ENCODE data around the gene RASGRF1.
"Not testable (repeated sequence)": the region's sequence is repeated elsewhere in the genome, so short reads cannot be mapped to it uniquely, and the experiment has no call there.

Gene RASGRF1

DNA sequence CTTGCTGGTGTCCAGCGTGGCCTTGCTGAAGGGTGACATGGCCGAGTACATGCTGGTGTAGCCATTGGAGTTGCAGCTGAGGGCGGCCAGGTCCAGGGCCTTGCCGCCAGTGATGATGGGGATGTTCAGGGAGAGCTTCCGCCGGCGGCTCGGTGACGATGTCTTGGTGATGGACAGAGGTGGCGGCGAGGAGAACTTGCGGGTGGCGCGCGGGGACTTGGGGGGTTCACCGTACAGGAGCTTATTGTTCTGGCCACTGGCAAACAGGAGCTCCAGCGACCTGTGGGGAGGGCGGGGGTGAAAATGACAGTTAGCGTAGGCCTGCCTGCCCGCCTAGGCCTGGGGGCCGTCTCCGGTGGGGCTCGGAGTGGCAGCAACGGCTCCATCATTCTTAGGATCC, 86.7 kb downstream of the RASGRF1 start:
- no peak for DNase-seq

DNA sequence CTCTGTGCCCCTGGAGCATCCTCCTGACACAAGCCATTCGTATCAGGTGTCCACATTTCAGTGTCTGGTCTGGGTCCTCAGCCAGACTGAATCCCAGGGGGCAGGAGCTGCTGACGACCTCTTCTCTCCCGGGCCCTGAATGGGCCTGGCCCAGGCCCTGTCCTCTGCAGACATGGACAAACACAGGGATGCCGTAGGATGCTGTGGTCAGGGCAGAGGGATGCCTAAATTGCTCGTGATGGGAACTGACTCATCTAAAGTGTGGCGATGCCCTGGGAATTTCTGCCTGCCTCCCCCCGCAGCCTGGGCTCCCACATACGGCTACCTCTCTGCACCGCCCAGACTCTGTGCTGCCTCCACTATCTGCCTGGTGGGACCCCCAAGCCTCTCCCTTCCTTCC, 87.3 kb downstream of the RASGRF1 start:
- DNase-seq, result no peak

GRCh38 chr15:79002581-79002980, 88.0 kb downstream of the RASGRF1 start:
- no peak for DNase-seq

DNA sequence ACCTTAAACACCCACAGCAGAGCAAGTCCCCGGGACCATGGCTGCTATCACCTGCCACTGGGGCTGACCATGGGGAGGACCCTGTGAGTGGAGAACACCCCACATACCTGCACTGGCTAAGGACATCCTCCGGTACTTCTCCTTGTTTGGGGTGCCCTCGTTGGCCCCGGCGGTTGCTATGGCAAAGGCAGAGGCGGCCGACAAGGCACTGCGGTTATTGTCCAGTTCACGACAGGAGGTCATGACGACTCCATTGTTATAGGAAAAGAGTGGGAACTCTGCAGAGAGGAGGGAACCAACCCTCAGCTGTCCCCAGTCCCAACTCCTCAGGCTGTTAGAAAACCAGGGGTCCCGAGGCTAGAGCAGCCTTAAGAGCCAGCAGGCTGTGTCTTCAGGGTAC, 90.9 kb downstream of the RASGRF1 start:
- DNase-seq, result no peak

GRCh38 chr15:78998526-78998925, 92.1 kb downstream of the RASGRF1 start:
- DNase-seq, result no peak

GRCh38 chr15:78997981-78998499, 92.5 kb downstream of the RASGRF1 start:
- DNase-seq, result no peak

DNA sequence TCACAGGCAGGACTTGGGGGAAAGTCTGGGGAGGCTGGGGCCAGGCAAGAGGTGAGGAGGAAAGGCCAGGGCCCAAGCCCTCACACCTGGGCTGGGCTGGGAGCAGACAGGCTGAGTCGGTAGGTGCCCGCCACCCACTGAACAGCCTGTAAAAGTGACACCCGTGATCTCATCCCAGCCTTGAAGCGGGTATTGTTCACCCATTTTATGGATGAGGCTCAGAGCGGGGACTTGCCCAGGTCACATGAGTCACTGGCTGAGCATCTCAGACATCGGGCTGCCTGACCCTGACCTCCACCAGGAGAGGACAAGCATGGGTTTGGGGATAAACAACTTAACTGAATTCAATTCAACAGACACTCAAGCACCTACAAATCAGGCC, 93.7 kb downstream of the RASGRF1 start:
- no peak for DNase-seq

GRCh38 chr15:78995921-78996893, 94.4 kb downstream of the RASGRF1 start:
- no peak for DNase-seq

- DNase-seq, result not testable (repeated sequence)
Measured at GRCh38 chr15:78995161-78995560, 95.4 kb downstream of the RASGRF1 start.

DNA sequence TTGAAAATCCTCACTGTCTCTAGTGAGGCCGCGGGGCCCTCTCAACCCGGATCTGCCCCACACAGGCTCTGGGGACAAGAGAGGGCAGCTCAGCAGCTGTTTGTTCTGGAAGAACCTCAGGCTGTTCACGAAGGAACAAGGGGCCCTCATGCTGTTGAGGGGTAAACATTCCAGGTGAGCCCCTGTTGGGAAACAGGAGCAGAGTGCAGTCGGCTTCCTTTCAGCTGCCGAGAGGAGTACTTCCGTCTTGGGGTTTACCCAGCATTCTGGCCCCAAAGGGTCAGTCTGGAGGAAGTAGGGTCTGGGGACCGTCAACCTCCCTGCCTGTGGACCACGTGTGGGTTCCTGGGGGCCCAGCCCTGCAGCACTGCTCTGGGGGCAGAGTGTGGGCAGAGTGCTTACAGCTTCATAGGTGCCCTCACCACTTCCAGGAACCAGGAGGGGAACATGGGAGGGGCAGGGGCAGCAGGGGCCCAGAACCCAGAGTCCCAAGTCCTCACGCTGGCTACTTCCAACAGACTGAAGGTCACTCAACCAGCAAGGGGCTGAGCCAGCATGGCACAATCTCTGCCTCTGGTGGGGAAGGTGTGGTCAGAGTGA, 96.5 kb downstream of the RASGRF1 start:
- no peak for DNase-seq

DNA sequence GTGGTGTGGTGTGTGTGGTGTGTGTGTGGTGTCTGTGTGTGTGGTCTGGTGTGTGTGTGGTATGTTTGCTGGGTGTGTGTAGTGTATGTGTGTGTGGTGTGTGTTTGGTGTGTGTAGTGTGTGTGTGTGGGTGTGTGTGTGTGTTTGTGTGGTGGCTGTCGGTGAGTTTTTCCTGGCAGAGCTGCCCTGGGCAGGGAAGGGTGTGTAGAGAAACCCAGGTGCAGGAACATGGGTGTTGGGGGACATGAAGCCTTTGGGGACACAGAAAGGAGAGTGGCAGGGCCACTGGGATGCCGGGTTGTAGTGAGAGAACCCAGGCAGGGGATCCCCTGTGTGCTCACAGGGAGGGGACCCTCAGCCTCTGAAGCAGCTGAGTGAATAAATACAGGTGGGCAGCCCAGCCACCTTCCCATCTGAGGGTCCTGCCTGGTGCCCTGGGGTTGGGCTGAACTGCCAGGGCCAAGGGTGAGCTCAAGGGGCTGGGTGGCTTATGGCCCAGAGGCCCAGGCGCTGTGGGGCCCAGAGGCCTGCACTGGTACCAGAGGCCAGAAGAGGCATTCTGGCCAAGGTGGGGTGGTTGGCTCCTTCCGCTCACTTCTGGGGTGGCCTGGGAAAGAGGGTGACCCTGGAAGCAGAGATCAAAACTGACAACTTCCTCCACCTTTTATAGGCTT, 97.2 kb downstream of the RASGRF1 start:
- no peak for DNase-seq

DNA sequence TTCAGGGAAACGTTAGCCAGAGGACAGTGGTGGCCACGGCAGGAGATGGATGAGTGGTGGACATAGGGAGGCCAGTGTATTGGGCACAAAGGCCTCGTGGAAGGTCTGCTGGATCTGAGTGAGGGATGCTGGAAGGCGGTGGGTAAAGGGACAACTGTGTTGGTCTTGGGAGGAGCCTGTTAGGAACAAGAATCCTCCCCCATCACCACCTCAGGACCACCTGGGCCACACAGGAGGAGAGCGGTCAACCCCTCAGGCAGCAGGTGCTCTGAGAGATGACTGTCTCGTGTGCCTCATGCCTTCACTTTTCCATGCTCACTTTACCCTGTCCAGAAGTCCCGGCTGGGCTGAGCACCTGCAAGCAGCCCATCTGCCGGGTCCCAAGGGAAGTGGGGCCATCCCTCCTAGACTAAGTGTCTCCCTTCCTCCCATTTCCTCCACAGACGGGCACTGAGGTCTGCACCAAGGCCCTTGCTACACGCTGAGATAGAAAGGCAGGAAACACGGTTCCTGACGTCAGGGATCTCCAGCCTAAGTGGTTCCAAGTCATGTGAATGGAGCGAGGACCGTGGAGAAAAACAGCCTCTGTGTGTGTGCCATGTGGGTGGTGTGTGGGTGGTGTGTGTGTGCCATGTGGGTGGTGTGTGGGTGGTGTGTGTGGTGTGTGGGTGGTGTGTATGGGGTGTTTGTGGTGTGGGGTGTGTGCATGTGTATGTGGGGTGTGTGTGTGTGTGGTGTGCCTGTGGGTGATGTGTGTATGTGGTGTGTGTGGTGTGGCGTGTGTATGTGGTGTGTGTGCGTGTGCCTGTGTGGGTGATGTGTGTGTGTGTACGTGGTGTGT, 97.9 kb downstream of the RASGRF1 start:
- no peak for DNase-seq

DNA sequence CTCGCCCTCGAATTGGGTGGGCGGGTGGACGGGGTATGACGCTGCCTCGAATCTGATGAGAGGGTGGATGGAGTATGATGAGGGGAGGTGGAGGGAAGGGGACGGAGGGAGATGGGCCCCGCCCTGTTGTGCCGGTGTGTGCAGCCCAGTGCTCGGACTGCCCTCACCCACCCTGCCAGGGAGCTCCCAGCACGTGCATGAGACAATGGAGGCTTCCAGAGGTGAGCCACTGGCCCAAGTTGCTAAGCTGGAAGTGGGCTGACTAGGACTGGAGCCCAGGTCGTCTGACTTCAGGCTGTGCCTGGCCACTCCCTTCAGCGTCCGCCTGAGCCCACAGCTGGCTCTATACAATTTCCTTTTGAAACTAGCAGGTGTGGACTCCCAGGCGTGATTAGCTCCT, 98.7 kb downstream of the RASGRF1 start:
- no peak for DNase-seq

- DNase-seq, result no peak
Measured at GRCh38 chr15:78991476-78991875, 99.1 kb downstream of the RASGRF1 start.

GRCh38 chr15:78990278-78990677, 100.3 kb downstream of the RASGRF1 start:
- DNase-seq, result no peak

DNA sequence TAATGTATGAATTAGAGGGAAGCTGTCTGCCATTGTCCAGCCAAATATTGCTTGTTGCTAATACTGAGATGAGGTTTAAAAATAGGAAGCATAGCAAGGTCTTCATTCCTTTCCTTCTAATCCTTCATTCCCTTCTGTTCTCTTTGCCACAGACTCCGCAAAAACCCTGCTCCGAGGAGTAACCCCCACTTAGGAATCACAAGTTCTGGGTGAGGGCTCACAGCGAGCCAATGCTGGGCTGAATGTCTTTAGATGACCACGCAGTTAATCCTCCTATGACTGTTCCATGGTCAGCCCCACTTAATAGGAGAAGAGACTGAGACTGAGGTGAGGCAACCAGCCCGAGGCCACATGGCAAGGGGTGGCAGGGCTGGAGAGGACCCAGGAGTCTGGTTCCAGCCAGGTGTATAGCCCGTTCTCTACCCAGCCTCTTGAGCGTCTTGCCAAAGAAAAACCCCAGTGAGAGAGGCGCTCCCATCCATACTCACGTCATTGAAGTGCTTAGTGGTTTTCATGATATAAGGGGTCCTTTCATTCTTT, 100.8 kb downstream of the RASGRF1 start:
- DNase-seq, result no peak

- DNase-seq, result no peak
Measured at GRCh38 chr15:78988361-78988911, 102.1 kb downstream of the RASGRF1 start.

DNA sequence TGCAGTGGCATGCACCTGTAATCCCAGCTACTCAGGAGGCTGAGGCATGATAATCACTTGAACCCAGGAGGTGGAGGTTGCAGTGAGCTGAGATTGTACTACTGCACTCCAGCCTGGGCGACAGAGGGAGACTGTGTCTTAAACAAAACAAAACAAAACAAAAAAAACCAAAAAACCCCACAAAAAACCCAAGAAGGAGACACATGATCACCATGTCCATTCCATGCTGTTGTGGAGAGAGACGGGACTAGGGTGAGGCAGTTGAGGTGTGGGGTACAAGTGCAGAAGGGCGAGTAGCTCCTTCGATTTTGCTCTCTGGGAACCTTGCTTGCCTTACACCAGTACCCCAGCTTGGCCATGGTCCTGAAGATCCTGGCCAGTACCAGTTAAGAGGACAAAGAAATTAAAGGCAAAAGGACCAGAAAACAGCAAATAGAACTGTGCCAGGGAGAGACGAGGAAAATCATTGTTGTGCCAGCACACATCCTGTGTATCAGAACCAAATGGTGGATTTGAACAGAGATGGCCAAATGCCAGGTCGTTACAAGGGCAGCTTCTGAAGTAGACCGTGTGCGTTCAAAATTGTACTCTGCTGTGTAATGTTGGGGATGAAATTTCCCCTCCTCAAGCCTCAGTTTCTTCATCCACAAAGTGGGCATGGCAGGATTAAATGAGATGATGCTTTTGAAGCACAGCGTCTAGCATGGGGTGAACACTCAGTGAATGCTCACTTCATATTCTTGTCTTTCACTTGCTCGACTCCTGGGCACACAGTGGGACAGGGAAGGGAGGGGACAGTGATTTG, 102.8 kb downstream of the RASGRF1 start:
- no peak for DNase-seq

DNA sequence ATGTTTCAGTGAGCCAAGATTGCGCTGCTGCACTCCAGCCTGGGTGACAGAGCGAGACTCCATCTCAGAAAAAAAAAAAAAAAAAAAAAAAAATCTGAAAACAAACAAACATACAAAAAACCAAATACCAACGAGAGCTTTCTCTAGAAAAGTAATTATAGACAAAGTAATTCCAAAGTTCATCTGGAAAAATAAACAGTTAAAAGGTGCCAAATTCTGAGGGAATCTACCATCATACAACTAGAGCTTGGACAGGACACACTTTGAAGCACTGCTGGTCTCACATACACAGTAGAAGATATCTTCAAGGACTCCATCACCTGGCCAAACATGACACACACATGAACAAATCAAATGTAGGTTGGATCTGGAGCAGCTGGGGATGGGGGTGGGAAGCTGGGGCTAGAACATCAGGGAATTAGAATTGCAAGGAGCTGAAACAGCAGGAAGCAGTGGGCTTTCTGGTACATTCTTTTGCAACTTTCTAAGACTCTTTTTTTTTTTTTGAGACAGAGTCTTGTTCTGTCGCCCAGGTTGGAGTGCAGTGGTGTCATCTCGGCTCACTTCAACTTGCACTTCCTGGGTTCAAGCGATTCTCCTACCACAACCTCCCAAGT, 104.6 kb downstream of the RASGRF1 start:
- no peak for DNase-seq

DNA sequence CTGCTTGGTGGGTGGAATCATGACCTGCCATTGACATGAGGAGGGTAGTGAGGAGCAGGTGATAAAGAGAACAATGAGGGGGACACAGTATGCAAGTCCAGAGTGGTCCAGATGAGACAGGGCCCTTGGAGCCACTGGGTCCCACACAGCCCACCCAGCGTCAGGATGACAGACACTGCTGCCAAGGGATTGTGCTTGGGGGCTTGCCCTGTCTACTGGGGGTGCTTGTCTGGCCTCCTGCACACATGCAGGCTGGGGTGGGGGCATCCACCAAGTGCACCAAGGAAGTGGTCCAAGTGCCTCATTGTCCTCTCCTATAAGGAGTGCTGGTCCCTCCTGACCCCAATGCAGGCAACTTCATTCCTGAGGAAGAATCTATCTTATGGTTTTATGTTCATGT, 106.5 kb downstream of the RASGRF1 start:
- no peak for DNase-seq
